Lung (tissue), 12 donors: ENCODE measurements around the gene ATG4D. TPM values are rescaled to one million over a fixed set of nuclear protein-coding genes. Genes with fewer than 3 reads are reported as not detected.

Experiments used
- ATAC-seq: fragments of 200-7000 bp; cut with Tn5 transposase; one replicate; pipeline ENCODE4 v1.9.1; 2020; ENCODE audit warnings: moderate number of reproducible peaks; ENCODE audit not compliant: insufficient read depth, low FRiP score
- DNase-seq, 3 donors: peaks; one replicate each; pipeline ENCODE4 v3.0.0-alpha.2; 2013 to 2017
- H3K27ac ChIP-seq, 2 donors: one replicate each; pipeline ENCODE4 v1.5.1; 2013; ENCODE audit warnings: mild to moderate bottlenecking in 2 of 2, moderate library complexity in 2 of 2, control low read depth in 1 of 2, inconsistent platforms in 1 of 2, low read depth in 1 of 2, low read length in 1 of 2
- H3K27me3 ChIP-seq, 3 donors: one replicate each; pipeline ENCODE4 v1.5.1; 2013; ENCODE audit warnings: low read length in 2 of 3; ENCODE audit not compliant: control insufficient read depth in 3 of 3, insufficient read depth in 3 of 3
- H3K36me3 ChIP-seq, 4 donors: one replicate each; pipeline ENCODE4 v1.5.1; 2013; ENCODE audit warnings: low read length in 4 of 4, mild to moderate bottlenecking in 1 of 4, moderate library complexity in 1 of 4; ENCODE audit not compliant: control insufficient read depth in 4 of 4, insufficient read depth in 4 of 4
- H3K4me1 ChIP-seq, 5 donors: one replicate each; pipeline ENCODE4 v1.5.1; 2013; ENCODE audit warnings: low read length in 5 of 5, mild to moderate bottlenecking in 2 of 5, moderate library complexity in 1 of 5; ENCODE audit not compliant: control insufficient read depth in 5 of 5, insufficient read depth in 5 of 5
- H3K4me3 ChIP-seq: one replicate; pipeline ENCODE4 v1.5.1; 2013; ENCODE audit warnings: mild to moderate bottlenecking, control low read depth, moderate library complexity
- H3K9ac ChIP-seq, 2 donors: one replicate each; pipeline ENCODE4 v1.5.1; 2013; ENCODE audit warnings: low read length in 2 of 2, control low read depth in 1 of 2; ENCODE audit not compliant: insufficient read depth in 1 of 2
- H3K9me3 ChIP-seq, 4 donors: one replicate each; pipeline ENCODE4 v1.5.1; 2013; ENCODE audit warnings: low read length in 3 of 4, mild to moderate bottlenecking in 1 of 4, moderate library complexity in 1 of 4; ENCODE audit not compliant: control insufficient read depth in 4 of 4, insufficient read depth in 3 of 4
- CTCF ChIP-seq: IDR thresholded peaks from 2 replicates; pipeline ENCODE4 v1.5.1; 2012; ENCODE audit warnings: mild to moderate bottlenecking; ENCODE audit errors: control extremely low read depth, extremely low read depth
- WGBS, 2 donors: extraction: QIAGEN DNeasy Blood & Tissue Kit; methylation state at CpG; one replicate each; pipeline ENCODE4 v1.1.7; 2013; 5-methylcytosine and 5-hydroxymethylcytosine counted together
- polyA plus RNA-seq, 2 donors: library from polyadenylated mRNA; stranded (reverse); fragments of 200-250 nt; gene quantifications; one replicate each; pipeline ENCODE4 v1.2.1, GENCODE V29; 2013
- total RNA-seq, 2 donors: library from RNA; depleted of rRNA in 1 of 2; stranded (reverse); fragments of >200 nt in 1 of 2; gene quantifications; one replicate each; pipeline ENCODE4 v1.2.1, GENCODE V29; 2014 to 2021
- donor health status: control.
- donor health status: control.
- donor health status: Bipolar disorder and iron deficiency.
- donor health status: healthy.
- donor health status: DM: yes; HTN: yes; CAD: no.

The ATG4D gene
- total and polyA plus RNA-seq, 4 donors = 13.4 to 34.0 (median 27.4) TPM

DNA sequence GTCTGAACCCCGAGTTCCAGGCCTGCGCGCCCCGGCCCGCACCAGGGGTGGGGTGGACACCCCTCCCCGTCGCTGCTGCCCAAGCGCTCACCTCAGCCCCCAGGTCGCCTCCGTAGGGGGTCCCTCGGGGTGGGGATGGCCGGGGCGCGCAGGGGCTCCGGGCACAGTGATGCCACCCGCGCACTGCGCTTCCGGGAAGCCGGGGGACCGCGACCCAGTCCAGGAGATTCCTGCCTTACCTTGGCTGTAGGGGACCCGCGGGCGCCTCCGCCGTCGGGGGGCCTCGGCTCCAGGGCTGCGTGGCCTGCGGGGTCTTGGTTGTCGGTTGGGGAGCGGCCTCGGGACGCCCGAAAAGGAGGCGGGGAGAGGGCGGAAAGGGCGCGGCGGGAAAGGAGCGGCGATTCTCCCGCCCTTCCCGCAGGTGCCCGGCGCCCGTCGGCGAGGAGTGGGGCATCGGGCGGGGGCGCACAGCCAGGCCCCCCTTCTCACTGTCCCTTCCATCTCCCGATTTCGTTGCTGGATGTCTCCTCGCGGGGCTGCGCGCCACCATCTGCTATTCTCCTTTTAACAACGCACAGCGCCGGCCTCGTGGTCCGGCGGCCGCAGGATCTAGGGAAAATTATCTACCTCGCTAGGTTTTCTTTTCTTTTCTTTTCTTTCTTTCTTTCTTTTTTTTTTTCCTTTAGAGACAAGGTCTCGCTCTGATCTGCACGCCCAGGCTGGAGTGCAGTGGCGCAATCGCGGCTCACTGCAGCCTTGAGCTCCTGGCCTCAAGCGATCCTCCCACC is 40.5 kb upstream of the ATG4D start, which contains the start of gene KEAP1:
Gene KEAP1 (minus strand): TSS at position 355 of the 788 bp plus-strand sequence. CDS start 3,323 bp downstream, outside the sequence.
- 3 to 4% methylated on average over 56 to 73 of the region's 73 CpGs for WGBS, 2 donors
- Histone ChIP-seq H3K9ac (peak within 1 kb of the TSS in 1 of 2 donors; percentile 72), H3K4me1 (peaks cover 0 to 15% (median 0%) of the 10 kb centered on the region in 5 donors)

DNA sequence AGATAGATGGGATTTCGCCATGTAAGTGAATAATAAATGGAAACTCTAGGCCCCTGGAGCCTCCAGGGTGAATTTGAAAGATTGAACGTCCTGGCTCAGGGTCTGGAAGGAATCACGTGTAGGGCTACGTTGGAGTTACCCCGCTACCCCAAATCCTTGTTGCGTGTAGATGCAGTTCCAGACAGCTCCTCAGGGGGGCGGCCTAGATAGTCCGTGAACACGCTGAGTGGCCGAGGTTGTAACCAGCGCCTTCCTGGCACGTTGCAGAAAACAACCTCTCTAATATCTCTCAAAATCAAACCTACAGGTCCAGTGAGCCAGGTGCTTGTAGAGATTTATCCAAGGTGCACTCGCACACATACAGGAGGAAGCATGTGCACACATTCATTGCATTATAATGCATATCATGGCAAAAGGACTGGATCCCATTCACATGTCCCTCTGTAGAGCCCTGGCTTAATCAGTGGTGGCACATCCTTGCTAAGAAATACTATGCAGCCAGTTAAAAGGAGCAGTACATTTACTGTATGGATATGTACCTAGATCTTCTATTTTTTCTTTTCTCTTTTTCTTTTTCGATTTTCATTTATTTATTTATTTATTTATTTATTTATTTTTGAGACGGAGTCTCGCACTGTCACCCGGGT is 38.0 kb upstream of the ATG4D start:
- Histone ChIP-seq H3K4me3 (no peak overlapping the region), H3K4me1 (peaks cover 0 to 9% (median 0%) of the 10 kb centered on the region in 5 donors), H3K9ac (no peak overlapping the region), H3K27ac (no peak overlapping the region), H3K36me3 (peaks cover 0 to 3% (median 0%) of the 10 kb centered on the region in 4 donors), H3K27me3 (peaks cover 0 to 4% (median 0%) of the 10 kb centered on the region in 3 donors), H3K9me3 (no peaks in the 10 kb centered on the region)
- no peak for ATAC-seq
- TF ChIP-seq CTCF = peak; percentile 74
- DNase-seq = peak; percentile 45 to 71 (median 63)
- 27 to 29% methylated on average over 17 of the region's 17 CpGs for WGBS, 2 donors

More for the DNA sequence above, 40.5 kb upstream of the ATG4D start, which contains the start of gene KEAP1:
- DNase-seq (peak; percentile 61 to 71 (median 68)), ATAC-seq (peak; percentile 12)
- peak within 1 kb of the TSS; percentile 99 for H3K27ac ChIP-seq
- H3K9me3 ChIP-seq = no peaks in the 10 kb centered on the region
- peak within 1 kb of the TSS; percentile 72 for H3K4me3 ChIP-seq
- H3K27me3 ChIP-seq = no peaks in the 10 kb centered on the region
- peaks cover 0 to 7% (median 6%) of the 10 kb centered on the region in 4 donors for H3K36me3 ChIP-seq
- TF ChIP-seq CTCF = no peak

DNA sequence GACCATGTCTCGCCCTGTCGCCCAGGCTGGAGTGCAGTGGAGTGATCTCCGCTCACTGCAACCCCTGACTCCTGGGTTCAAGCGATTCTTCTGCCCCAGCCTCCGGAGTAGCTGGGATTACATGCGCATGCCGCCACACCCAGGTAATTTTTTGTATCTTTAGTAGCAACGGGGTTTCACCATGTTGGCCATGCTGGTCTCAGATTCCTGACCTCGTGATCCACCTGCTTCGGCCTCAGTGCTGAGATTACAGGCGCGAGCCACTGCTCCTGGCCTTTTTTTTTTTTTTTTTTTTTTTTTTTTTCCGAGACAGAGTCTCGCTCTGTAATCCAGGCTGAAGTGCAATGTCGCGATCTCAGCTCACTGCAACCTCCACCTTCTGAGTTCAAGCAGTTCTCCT is 35.7 kb upstream of the ATG4D start:
- ATAC-seq = no peak
- Histone ChIP-seq H3K27ac (no peak overlapping the region), H3K9ac (no peak overlapping the region), H3K9me3 (no peaks in the 10 kb centered on the region), H3K4me3 (no peak overlapping the region), H3K36me3 (no peaks in the 10 kb centered on the region), H3K27me3 (peaks cover 0 to 12% (median 11%) of the 10 kb centered on the region in 3 donors), H3K4me1 (peaks cover 0 to 2% (median 0%) of the 10 kb centered on the region in 5 donors)
- no peak for TF ChIP-seq CTCF
- WGBS, 2 donors = 90 to 92% methylated on average over 16 of the region's 16 CpGs
- no peak for DNase-seq
